Upper lobe of left lung (tissue), 6 donors: ENCODE results near the gene SLC9C1. TPM values are rescaled to one million over a fixed set of nuclear protein-coding genes. Genes with fewer than 3 reads are reported as not detected.

ENCODE experiments used
- ATAC-seq, 2 donors: fragments of 200-7000 bp; cut with Tn5 transposase; one replicate each; pipeline ENCODE4 v1.9.1; 2022; ENCODE audit warnings: mild to moderate bottlenecking in 2 of 2, moderate library complexity in 2 of 2; ENCODE audit not compliant: low FRiP score in 2 of 2
- DNase-seq, 2 donors: peaks; one replicate each; pipeline ENCODE4 v3.0.0-alpha.2; 2019 to 2020
- H3K27ac ChIP-seq, 4 donors: fragments of 200-600 bp; sonication (generic); one replicate each; pipeline ENCODE4 v1.5.1; 2016 to 2019
- H3K27me3 ChIP-seq, 4 donors: fragments of 200-600 bp; sonication (generic); one replicate each; pipeline ENCODE4 v1.5.1; 2017 to 2019
- H3K36me3 ChIP-seq, 4 donors: fragments of 200-600 bp; sonication (generic); one replicate each; pipeline ENCODE4 v1.5.1; 2016 to 2019
- H3K4me1 ChIP-seq, 4 donors: fragments of 200-600 bp; sonication (generic); one replicate each; pipeline ENCODE4 v1.5.1; 2018 to 2019
- H3K4me3 ChIP-seq, 4 donors: fragments of 200-600 bp; sonication (generic); one replicate each; pipeline ENCODE4 v1.5.1; 2017 to 2019; ENCODE audit warnings: mild to moderate bottlenecking in 2 of 4, moderate library complexity in 1 of 4
- H3K9me3 ChIP-seq, 4 donors: fragments of 200-600 bp; sonication (generic); one replicate each; pipeline ENCODE4 v1.5.1; 2018 to 2019
- EP300 ChIP-seq, 4 donors: sonication (generic); formaldehyde crosslinking; IDR thresholded peaks; one replicate each; pipeline ENCODE4 v1.5.1; 2017; ENCODE audit warnings: antibody characterized with exemption in 4 of 4, control low read depth in 2 of 4
- POLR2A ChIP-seq, 4 donors: fragments of 450-650 bp; IDR thresholded peaks; one replicate each; pipeline ENCODE4 v1.5.1; 2016 to 2017; ENCODE audit warnings: antibody characterized with exemption in 4 of 4, mild to moderate bottlenecking in 2 of 4
- POLR2AphosphoS5 ChIP-seq, 2 donors: sonication (generic); formaldehyde crosslinking; IDR thresholded peaks; one replicate each; pipeline ENCODE4 v1.5.1; 2017; ENCODE audit warnings: antibody characterized with exemption in 2 of 2
- WGBS, 2 donors: methylation state at CpG; one replicate each; pipeline ENCODE4 v1.1.5; 2017 to 2018; 5-methylcytosine and 5-hydroxymethylcytosine counted together
- total RNA-seq, 6 donors: library from RNA; depleted of rRNA in 4 of 6; stranded (reverse); fragments of >200 nt in 4 of 6; gene quantifications; one replicate each; pipeline versions ENCODE4 v1.1.0 to v1.2.1, GENCODE V29; 2016 to 2021
- TF ChIP-seq, protein P1 (sequence below), 6 experiments: fragments of 450-650 bp in 4 of 6; fragments of 200-600 bp in 2 of 6; sonication (generic) in 2 of 6; IDR thresholded peaks; one replicate each; pipeline ENCODE4 v1.5.1; 2016 to 2019; ENCODE audit warnings: antibody characterized with exemption in 6 of 6
- donor health status: DM: no; HTN: no; CAD: no; lungs with moderate emphysema.
- donor health status: DM: no; HTN: yes; CAD: no; lungs with severe emphysema.

SLC9C1 gene
- total RNA-seq, 6 donors from 2014 or later = not detected

- ATAC-seq (peak; percentile 78 to 87), DNase-seq (peak; percentile 33 to 89)
- Histone ChIP-seq H3K27ac (peak within 1 kb of the TSS; percentile 42 to 82 (median 72)), H3K27me3 (no peaks in the 10 kb centered on the region), H3K4me3 (peak within 1 kb of the TSS; percentile 42 to 56 (median 52)), H3K36me3 (no peaks in the 10 kb centered on the region), H3K4me1 (peaks cover 3 to 11% (median 8%) of the 10 kb centered on the region in 4 donors), H3K9me3 (no peaks in the 10 kb centered on the region)
- TF ChIP-seq EP300 (IDR thresholded peaks at IDR 0.05) = no peak
- TF ChIP-seq, protein P1, sequence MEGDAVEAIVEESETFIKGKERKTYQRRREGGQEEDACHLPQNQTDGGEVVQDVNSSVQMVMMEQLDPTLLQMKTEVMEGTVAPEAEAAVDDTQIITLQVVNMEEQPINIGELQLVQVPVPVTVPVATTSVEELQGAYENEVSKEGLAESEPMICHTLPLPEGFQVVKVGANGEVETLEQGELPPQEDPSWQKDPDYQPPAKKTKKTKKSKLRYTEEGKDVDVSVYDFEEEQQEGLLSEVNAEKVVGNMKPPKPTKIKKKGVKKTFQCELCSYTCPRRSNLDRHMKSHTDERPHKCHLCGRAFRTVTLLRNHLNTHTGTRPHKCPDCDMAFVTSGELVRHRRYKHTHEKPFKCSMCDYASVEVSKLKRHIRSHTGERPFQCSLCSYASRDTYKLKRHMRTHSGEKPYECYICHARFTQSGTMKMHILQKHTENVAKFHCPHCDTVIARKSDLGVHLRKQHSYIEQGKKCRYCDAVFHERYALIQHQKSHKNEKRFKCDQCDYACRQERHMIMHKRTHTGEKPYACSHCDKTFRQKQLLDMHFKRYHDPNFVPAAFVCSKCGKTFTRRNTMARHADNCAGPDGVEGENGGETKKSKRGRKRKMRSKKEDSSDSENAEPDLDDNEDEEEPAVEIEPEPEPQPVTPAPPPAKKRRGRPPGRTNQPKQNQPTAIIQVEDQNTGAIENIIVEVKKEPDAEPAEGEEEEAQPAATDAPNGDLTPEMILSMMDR (IDR thresholded peaks at IDR 0.05) = peak in 1 of 6 experiments; percentile 9
- peak in 1 of 2 donors; percentile 24 for TF ChIP-seq POLR2AphosphoS5 (IDR thresholded peaks at IDR 0.05)
- TF ChIP-seq POLR2A (IDR thresholded peaks at IDR 0.05) = no peak
- WGBS, 2 donors = 0 to 4% methylated on average over 14 to 26 of the region's 28 CpGs
Observed at GRCh38 chr3:112333002-112333380, 39.0 kb upstream of the SLC9C1 start, which contains the start of gene CD200. TSS of gene CD200 (plus strand) at chr3:112333156. CDS start at chr3:112333213, 57 bp downstream.

GRCh38 chr3:112331851-112332250, 37.8 kb upstream of the SLC9C1 start:
- ATAC-seq (no peak), DNase-seq (no peak)
- TF ChIP-seq, protein P1 (IDR thresholded peaks at IDR 0.05) = no peak
- TF ChIP-seq POLR2A (IDR thresholded peaks at IDR 0.05) (no peak), POLR2AphosphoS5 (IDR thresholded peaks at IDR 0.05) (no peak), EP300 (IDR thresholded peaks at IDR 0.05) (no peak)
- WGBS, 2 donors = 90 to 95% methylated on average over 4 of the region's 4 CpGs
- no peak overlapping the region for H3K27ac ChIP-seq
- no peaks in the 10 kb centered on the region for H3K9me3 ChIP-seq
- peaks cover 3 to 11% (median 8%) of the 10 kb centered on the region in 4 donors for H3K4me1 ChIP-seq
- no peaks in the 10 kb centered on the region for H3K36me3 ChIP-seq
- no peaks in the 10 kb centered on the region for H3K27me3 ChIP-seq
- no peak overlapping the region for H3K4me3 ChIP-seq

- H3K27ac ChIP-seq = no peak overlapping the region
- no peaks in the 10 kb centered on the region for H3K9me3 ChIP-seq
- no peak overlapping the region for H3K4me3 ChIP-seq
- DNase-seq = peak in 1 of 2 donors; percentile 23
- no peaks in the 10 kb centered on the region for H3K36me3 ChIP-seq
- H3K27me3 ChIP-seq = no peaks in the 10 kb centered on the region
- no peaks in the 10 kb centered on the region for H3K4me1 ChIP-seq
- peak; percentile 89 to 93 for ATAC-seq
- 0 to 3% methylated on average over 2 of the region's 2 CpGs for WGBS, 2 donors
- TF ChIP-seq, protein P1 (IDR thresholded peaks at IDR 0.05) = peak; percentile 40 to 78 (median 65)
- TF ChIP-seq EP300 (IDR thresholded peaks at IDR 0.05) (no peak), POLR2AphosphoS5 (IDR thresholded peaks at IDR 0.05) (no peak), POLR2A (IDR thresholded peaks at IDR 0.05) (no peak)
Observed at GRCh38 chr3:112327371-112327951, 33.4 kb upstream of the SLC9C1 start.

DNA sequence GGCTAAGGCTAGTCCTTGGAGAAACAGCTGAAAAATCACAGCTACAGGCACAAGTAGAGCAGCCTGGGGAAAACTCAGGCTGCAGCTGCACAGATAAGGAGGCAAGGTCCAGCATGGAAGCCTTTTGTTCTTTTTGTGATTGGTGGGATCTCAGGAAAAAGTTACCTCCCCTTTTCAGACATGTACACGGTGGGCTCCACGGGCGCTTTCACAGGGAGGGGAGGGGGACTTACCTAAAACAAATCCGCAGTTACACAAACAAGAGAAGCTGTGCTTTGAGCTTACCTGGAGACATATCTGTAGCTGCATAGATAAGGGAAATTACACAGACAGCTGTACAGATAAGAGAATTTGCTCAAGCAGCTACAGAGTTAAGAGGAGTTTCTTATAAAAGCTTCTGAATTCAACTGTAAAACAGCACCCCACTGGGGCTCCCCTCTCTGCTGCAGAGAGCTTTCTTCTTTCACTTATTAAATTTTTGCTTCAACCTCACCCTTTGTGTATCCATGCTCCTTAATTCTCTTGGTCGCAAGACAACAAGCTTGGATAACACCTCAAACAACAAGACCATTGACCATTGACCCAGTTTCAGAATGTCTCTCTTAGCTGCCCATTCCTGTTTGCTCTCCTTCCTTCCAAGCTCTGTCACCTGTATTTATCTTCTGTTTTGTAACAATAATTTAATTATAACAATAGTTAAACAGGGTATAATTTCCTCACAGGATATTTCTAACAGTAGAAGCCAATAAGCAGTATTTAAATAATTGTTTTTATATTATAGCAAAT, 28.0 kb upstream of the SLC9C1 start:
- TF ChIP-seq, protein P1 (IDR thresholded peaks at IDR 0.05) = no peak
- no peak for TF ChIP-seq POLR2AphosphoS5 (IDR thresholded peaks at IDR 0.05)
- no peak for TF ChIP-seq EP300 (IDR thresholded peaks at IDR 0.05)
- TF ChIP-seq POLR2A (IDR thresholded peaks at IDR 0.05) = no peak
- no peaks in the 10 kb centered on the region for H3K27me3 ChIP-seq
- no peaks in the 10 kb centered on the region for H3K9me3 ChIP-seq
- no peak overlapping the region for H3K4me3 ChIP-seq
- peaks cover 0 to 4% (median 0%) of the 10 kb centered on the region in 4 donors for H3K4me1 ChIP-seq
- no peaks in the 10 kb centered on the region for H3K36me3 ChIP-seq
- ATAC-seq (no peak), DNase-seq (no peak)
- H3K27ac ChIP-seq = no peak overlapping the region
- 54 to 66% methylated on average over 5 of the region's 5 CpGs for WGBS, 2 donors
